A673 (cell line): ENCODE results near the gene KRTAP1-1.
"Not testable (repeated sequence)": the region's sequence is repeated elsewhere in the genome, so short reads cannot be mapped to it uniquely, and the experiment has no call there.

Experiments used
- CTCF ChIP-seq: fragments of 300-800, 200-600 bp; sonication (generic); conservative IDR thresholded peaks from 2 replicates; pipeline ENCODE4 v1.5.1; 2017; ENCODE audit warnings: low read depth, mild to moderate bottlenecking, antibody characterized with exemption, low read length, moderate library complexity, mixed read lengths
- EZH2 ChIP-seq: fragments of 200-600 bp; sonication (generic); IDR thresholded peaks from 2 replicates; pipeline ENCODE4 v1.6.1; 2017; ENCODE audit warnings: borderline replicate concordance, low read depth, mild to moderate bottlenecking, mixed read lengths, antibody characterized with exemption, low read length; ENCODE audit not compliant: poor library complexity, severe bottlenecking

GRCh38 chr17:41034346-41034935 is 6.8 kb downstream of the KRTAP1-1 start, which contains the start of gene KRTAP1-3:
- not testable (repeated sequence) for TF ChIP-seq CTCF, EZH2
